NCI-H2171 (cell line): ENCODE data around the gene SULT1A2.
"Not testable (repeated sequence)": the region's sequence is repeated elsewhere in the genome, so short reads cannot be mapped to it uniquely, and the experiment has no call there.

ENCODE experiments used
- DNase-seq: peaks from one replicate; lab custom pipeline; 2025; lab: John Stamatoyannopoulos, UW

SULT1A2 gene

GRCh38 chr16:28609631-28610594 is 13.1 kb upstream of the SULT1A2 start, which contains the start of gene SULT1A1:
Gene SULT1A1 (minus strand): TSS chr16:28610044. CDS start chr16:28608855, 1,189 bp downstream.
- no peak for DNase-seq

- DNase-seq: not testable (repeated sequence)
Measured at GRCh38 chr16:28608867-28609596, 12.2 kb upstream of the SULT1A2 start.

- DNase-seq: not testable (repeated sequence)
Measured at GRCh38 chr16:28608496-28608808, 11.6 kb upstream of the SULT1A2 start.

GRCh38 chr16:28607681-28608495 is 11.0 kb upstream of the SULT1A2 start:
- not testable (repeated sequence) for DNase-seq

- no peak for DNase-seq
Measured at GRCh38 chr16:28607116-28607623, 10.3 kb upstream of the SULT1A2 start.

GRCh38 chr16:28606291-28607115 is 9.7 kb upstream of the SULT1A2 start:
- DNase-seq: no peak

GRCh38 chr16:28604186-28604565 is 7.3 kb upstream of the SULT1A2 start:
- DNase-seq: no peak

GRCh38 chr16:28603381-28604185 is 6.7 kb upstream of the SULT1A2 start:
- DNase-seq: no peak

GRCh38 chr16:28602529-28602928 is 5.7 kb upstream of the SULT1A2 start:
- DNase-seq: no peak

GRCh38 chr16:28602062-28602461 is 5.2 kb upstream of the SULT1A2 start:
- DNase-seq: not testable (repeated sequence)

GRCh38 chr16:28601589-28601988 is 4.7 kb upstream of the SULT1A2 start:
- DNase-seq: not testable (repeated sequence)

GRCh38 chr16:28600965-28601364 is 4.1 kb upstream of the SULT1A2 start:
- DNase-seq: not testable (repeated sequence)

GRCh38 chr16:28599377-28600285 is 2.8 kb upstream of the SULT1A2 start:
- not testable (repeated sequence) for DNase-seq

GRCh38 chr16:28597692-28598261 is 927 bp upstream of the SULT1A2 start:
- DNase-seq: no peak

GRCh38 chr16:28596115-28596630 is 677 bp downstream of the SULT1A2 start:
- no peak for DNase-seq

- DNase-seq: not testable (repeated sequence)
Measured at GRCh38 chr16:28595451-28595850, 1.4 kb downstream of the SULT1A2 start.

GRCh38 chr16:28592979-28593553 is 3.8 kb downstream of the SULT1A2 start:
- no peak for DNase-seq

GRCh38 chr16:28592511-28592910 is 4.3 kb downstream of the SULT1A2 start:
- no peak for DNase-seq
